Heart left ventricle (tissue), 13 donors: ENCODE measurements around the gene SLC35C1.

Source experiments
- CTCF ChIP-seq, 12 donors: fragments of 200-600 bp; sonication (generic) in 4 of 12; IDR thresholded peaks; one replicate each; pipeline versions ENCODE4 v1.5.0 to v1.8.0; 2018 to 2022; ENCODE audit warnings: antibody characterized with exemption in 12 of 12, mild to moderate bottlenecking in 5 of 12
- POLR2A ChIP-seq, 2 donors: fragments of 450-650 bp; IDR thresholded peaks; one replicate each; pipeline ENCODE4 v1.6.1; 2017; ENCODE audit warnings: antibody characterized with exemption in 2 of 2, mild to moderate bottlenecking in 2 of 2, moderate library complexity in 2 of 2
- donor health status: ischemic (EF 13 %, LVEDD 7.1; RV severe dilation, severe dysfunction).
- donor health status: DM: no; HTN: yes; CAD: no.
- donor health status: DM: no; HTN: no; CAD: no.
- donor health status: ischemic (EF 25% LVEDD 6.9; RV normal size, moderate dysfunction).
- donor health status: ischemic (EF 25% LVEDD 5.7; RV mildly dilated, moderate dysfunction).
- donor health status: ischemic (EF 35%, LVEDD 5.7; RV mildly dilated, moderate dysfunction).
- donor health status: nonischemic (EF 11% LVEDD 7.7; RV severe dilation, severe dysfunction).
- donor health status: DM: yes; HTN: yes; CAD: no.
- donor health status: PGD.
- donor health status: ischemic (EF 29% LVEDD 5.4; RV normal size, mild dysfunction).
- donor health status: nonischemic (EF 23%, LVEDD 6.1; RV moderate dilation, normal function).

DNA sequence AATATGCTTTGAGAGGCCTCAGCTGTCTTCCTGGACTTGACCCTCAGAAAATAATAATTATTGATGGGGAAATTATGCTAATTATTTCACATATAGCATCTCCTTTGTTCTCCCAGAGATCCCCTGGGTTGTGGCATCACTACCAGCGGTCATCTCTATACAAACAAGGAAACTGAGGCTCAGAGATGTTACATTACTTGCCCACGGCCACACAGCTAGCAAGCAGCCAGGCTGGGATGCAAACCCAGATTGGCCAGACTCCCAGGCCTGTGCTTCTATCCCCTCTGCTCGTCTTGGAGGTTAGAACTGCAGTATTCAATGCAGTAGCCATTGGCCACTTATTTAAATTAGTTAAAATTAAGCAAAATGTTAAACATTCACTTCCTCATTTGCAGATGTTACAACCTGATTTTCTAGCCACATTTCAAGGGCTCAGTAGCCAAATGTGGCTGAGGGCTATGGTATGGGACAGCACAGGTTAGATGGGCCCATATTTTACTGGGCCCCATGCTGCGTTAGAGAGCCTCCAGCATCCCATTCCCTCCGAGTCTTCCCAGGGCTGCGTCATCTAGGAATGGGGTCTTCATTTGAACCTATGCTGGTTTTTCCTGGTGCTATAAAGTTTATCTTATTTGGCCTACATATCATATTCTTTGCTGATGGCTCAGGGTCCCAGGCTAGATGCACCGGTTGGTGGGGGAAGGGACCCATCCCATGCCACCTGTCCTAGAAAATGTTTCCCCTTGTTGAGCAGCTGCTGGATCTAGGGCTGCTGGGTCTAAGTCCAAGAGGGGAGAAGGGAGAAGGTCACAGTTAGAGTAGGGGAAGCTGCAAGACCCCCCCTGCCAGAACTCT lies 2.2 kb downstream of the SLC35C1 start:
- no peak for TF ChIP-seq CTCF (IDR thresholded peaks at IDR 0.05)
- no peak for TF ChIP-seq POLR2A (IDR thresholded peaks at IDR 0.05)
